Hippocampal formation (tissue), 2 donors: ENCODE measurements around the gene AMELX.

ENCODE experiments used
- DNase-seq, 2 donors: peaks; one replicate each; lab custom pipeline; 2025; lab: John Stamatoyannopoulos, UW

The AMELX gene

DNA sequence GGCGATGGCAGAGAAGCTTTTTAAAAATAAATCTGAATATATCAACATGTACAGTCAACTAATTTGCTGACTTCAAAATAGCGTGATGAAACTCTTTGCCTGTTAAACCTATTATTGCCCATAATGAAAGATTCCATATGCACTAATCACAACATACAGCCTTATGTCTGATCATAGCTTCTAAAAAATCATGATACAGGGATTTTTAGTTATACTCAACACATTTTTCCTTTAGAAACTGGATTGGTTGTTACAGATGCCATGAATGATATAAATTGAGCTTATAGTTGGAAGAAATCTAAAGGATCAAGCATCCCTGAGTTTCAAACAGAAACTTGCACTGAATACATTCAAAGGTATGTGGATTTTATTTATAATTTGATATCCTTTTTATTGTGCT lies at the start of gene AMELX:
AMELX (plus strand) TSS at position 301 of the 400 bp plus-strand sequence. CDS start 1,376 bp downstream, outside the sequence.
- DNase-seq = no peak

DNA sequence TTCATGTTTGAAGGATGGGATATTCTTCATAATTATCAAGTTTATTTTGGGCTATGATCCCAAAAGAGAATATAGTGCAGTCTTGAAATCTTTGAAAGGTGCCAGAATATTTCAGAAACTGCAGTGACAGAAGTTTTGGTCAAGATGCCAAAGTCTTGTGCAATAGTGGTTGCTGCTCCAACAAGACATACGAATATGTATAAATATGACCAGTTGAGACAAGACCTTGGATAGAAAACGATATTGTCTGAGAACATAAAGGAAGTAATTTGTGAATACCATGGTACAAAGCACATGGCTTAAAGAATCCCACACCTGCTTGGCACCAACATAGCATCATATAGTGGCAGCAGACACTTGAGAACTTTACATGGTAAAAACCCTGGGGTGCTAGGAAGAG lies 48.6 kb upstream of the AMELX start:
- DNase-seq = no peak

DNA sequence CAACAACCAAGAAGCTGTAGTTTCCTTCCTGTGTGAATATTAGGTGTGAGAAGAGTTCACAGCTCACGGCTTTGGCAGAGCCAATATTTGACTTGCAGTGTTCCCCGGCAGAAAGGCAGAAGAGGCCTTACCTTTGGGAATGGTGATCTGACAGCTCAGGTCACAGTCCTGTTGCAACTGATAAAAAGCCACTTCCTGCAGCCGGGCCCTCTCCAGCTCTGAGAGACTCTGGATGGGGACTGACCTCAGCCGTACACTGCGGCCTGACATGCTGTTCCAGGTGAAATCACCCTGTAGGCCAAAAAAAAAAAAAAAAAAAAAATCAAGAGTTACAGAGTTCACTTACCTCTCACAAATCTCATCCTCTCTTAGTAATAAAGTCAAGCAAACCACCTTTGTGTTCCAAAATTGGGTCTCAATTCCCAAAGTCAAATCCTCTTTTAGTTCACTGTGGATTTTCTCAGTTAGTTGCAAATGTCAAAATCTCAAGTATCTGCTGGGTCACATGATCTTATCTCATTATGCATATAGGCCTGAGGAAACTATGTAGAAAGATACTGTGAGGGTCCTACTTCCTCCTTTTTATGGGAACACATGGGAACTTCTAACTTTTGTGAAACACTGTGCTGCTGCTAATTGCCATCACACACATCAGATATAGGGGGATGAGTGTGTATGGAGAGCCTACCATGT lies 38.6 kb upstream of the AMELX start:
- no peak for DNase-seq

DNA sequence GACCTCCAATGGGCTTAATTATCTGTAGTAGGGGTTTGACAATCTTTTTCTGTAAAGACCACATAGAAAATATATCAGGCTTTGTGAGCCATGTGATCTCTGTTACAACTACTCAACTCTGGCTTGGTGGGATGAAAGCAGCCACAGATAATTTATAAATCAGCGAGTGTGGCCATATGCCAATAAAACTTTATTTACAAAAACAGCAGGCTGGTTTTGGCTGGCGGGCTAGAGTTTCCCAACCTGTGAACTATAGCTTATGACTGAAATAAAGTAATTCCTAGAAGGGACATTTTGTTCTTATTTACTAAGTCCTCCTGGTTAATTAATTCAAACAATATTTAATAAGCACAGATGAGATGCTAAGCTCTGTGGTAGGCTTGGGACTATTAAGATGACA lies 35.9 kb upstream of the AMELX start:
- no peak for DNase-seq

DNA sequence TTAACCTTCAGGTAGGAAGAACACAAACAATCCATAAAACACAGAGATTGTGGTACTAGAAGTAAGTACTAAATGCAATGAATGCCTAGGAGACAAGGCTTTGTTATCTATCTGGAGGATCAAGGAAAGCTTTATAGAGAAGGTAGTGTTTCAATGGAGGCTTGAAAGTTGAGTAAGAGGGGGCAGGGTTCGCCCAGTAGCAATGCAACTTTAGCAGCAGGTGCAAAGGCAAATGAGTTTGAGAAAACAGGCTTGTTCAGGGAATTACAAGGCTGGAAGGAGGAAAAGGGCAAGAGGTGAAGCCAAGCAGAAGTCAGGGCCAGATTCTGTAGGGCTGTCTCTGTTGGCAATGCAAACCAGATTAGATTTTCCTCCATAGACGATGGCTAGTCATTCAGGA lies 35.5 kb upstream of the AMELX start:
- no peak for DNase-seq

DNA sequence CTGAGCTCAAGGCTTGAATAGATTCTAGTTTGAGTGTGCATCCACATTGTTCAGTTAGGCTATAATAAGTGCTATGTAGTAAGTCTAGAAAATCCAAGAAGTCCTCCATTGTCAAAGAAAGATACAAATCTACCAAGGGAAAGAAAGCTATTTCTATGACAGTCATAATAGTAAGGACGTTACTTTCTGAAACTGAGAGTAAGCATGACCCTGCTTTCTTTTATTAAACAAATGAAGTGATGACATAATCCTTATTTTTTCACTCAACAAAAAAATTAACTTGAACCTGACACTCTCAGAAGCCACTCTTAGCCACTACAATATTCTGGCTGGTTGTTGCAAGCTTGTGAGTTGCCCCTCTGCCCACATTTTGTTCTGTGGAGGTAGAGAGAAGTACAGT lies 33.8 kb upstream of the AMELX start:
- DNase-seq = no peak

DNA sequence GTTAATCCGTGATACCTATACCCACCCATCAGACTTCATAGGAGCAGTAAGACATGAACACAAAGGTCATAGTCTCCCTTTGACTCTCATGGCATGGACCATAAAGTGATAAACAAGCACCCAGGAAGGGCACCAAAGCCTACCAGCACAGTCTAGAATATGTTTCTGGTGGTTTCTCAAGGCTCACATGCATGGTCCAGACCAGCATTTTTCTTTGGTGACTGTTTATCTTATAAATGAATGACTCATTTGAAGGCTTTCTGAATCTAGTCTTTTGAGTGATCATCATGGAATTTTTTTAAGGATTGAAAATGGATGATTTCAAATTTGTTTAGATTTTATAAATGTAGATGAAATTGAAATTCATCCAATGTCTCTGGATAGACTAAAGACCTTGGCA lies 32.0 kb upstream of the AMELX start:
- no peak for DNase-seq

DNA sequence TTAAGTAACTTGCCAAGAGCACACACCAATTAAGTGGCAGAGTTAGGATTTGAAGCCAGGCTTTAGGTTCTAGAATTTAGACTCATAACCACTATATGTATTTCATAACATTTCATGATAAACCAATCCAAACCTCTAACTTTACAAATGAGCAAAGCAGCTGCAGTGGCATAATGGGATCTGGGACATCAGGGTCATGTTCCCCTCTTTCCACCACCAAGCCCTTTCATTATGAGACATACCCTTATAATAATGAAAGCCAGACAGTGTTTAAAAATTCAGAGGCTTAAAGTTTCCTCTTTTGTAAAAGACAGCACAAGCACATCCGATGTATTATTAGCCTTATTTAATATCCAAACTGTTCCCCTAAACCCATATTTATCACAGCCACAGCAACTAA lies 28.3 kb upstream of the AMELX start:
- no peak for DNase-seq

DNA sequence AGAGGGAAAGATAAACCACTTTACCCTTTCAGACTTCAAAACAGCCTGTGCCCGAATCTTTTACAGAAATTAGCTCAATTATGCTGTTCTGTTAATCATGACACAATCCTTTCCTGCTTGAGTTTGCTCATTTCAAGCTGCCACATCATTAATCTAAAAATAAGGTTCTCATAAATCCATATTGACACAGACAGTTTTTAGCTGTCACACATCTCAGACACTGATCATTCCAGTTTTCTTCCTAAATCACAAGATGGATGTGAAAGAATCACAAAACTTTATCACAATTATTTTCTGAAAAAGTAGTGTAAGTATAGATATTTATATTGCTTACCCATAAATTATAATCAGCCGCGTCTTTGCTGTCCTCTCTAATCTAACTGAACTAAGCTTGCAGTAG lies 27.9 kb upstream of the AMELX start:
- no peak for DNase-seq

DNA sequence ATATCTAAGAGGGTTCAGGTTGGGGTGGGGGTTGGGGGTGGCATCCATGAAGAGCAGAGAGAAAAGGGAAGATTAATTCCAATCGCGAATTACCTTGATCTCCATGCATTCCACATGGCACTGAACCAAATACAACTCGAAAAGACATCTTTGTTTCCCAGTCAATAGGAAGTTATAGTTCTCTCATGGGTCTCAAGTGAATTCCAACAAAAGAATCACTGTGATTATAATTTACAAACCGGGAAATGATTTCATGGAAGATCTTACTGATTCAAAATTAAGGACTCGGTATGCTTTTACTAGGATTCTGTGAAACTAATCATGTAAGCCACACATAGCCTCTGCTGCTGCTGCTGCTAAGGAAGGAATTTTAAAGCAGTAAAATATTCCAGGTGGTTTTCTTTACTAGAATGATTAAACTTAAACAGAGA lies 26.6 kb upstream of the AMELX start:
- DNase-seq = no peak

DNA sequence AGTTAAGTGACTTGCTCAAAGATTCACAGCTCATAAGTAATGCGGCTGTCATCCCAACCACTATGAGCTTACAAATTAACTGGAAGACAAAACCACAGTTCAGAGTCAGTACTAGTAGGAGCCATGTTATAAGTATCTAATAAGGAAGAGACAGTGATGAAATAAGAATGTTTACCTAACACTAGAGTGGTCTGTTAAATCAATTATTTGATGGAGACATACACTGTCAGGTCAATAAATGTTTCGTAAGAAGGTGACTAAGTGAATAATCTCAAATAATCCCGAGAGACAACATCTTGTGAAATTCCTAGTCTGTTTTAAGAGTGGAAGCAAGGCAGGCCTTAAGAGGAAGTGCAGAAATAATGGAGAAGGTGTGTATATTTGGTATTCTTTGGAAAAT lies 25.8 kb upstream of the AMELX start:
- DNase-seq = no peak

DNA sequence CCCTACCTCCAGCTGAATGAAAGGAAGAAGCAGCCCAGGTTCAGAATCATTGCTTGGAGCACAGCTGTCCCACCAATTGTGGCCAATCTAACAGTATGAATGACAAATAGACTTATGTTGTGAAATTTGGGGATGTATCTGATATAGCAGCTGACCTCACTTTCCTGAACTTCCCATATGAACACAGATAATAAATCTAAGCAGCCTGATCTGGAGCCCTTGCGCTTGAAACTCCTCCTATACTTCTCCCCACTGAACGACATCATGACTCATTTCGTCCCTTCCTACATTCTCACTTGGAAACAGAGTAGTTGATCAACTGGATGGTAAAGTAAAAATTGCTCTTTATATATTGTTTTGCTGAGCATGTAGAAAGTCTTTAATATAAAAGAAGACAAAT lies 24.2 kb upstream of the AMELX start:
- DNase-seq = no peak

DNA sequence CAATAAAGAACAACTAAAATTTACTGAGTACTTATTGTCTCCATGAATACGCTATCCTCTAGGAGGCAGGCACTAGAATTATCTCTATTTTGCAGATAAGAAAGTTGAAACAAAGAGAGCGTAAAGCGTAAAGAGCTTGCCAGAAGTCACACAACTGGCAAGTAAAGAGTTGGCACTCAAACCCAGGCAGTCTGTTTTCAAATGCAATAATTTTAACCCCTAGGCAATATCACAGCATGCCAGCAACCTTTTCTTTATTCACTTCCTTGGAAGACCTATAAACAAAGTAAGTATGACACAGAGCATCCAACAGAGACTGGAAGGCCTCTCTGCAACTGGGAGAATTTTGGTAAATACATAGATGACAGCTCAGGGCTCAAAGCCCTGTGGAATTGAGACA lies 23.2 kb upstream of the AMELX start:
- DNase-seq = no peak

DNA sequence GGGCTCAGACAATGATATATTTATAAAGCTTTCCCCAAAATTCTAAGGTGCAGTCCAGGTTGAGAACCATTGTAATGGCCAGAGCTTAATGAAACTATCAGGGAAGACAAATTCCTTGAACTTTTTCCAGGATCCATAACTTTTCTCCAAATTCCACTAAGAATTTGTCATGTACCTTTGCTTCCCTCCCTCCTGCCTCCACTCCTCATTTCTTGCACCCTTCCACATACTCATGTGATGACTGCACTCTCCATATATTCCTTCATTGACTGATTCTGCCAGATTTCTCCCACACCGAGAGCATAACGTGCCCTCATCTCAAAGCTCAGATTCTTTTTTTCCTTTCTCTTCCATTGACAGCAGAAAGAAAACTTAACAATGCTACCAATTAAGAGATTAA lies 20.9 kb upstream of the AMELX start:
- no peak for DNase-seq

DNA sequence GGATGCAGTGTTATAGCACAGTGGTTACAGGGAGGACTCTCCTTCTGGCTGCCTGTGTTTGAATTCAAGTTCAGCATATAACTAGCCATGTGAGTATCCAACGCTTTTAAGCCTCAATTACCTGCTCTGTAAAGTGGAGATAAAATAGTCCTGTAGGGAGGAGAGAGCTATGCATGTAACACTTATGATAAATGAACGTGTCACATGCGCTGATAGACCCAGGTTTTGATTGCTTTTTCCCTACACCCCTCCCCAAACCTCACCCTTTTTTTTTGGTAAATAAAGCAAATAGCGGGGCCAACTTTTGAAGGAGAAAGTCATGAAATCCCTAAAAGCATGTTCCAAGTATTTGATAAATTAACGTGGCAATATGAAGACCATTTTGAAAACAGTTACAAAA lies 20.4 kb upstream of the AMELX start:
- no peak for DNase-seq

DNA sequence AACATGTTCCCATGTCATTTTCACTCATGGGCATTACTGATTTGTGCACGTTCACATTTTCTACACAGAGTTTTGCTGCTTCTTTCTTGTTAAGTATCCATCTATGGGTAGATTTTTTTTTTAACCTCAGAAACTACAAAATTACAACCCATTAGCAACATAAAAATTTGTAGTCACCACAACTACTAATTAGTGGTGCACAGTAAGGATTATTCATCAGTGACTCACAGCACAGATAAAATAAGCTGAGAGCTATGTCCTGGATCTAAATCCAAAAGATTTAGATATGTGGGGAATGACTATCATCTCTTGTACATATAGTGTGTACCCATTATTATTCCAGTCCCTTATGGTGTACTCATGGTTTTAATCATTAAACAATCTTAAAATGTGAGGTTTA lies 19.7 kb upstream of the AMELX start:
- no peak for DNase-seq

DNA sequence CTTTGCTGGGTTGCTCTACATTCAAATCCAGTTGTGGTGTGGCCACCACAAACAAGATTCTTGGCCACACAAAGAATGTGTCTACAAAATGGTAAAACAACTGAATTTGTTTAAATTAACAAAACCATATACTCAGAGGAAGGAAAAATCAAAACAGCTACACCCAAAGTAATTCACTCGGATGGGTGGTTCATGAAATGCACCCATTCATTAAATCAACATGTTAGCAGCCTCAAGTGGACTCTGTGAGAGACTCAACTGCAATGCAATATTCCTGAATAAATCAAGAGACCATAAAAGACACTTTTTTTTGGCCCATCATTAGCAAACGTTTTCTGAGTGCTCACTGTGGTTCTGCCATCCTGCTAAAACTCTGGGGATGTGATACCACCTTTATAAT lies 11.2 kb upstream of the AMELX start:
- DNase-seq = no peak

DNA sequence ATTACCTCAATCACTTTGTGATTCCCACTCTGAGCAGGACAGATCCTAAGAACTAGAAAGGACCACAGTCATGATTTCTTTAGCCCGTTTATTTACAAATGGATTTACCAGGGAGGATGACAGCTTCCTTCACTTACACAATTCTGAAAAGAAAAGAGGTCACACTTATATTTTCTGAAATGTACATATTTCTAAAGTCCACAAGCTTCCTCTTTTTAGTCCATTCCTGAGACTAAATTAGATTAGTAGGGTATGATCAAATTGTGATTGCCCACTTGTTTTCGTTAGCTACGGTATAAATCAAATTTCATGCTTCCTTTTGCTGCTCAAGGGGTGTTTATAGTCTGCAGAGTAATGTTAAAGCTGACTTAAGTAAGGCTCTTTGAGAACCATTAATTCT lies 7.6 kb upstream of the AMELX start:
- no peak for DNase-seq

DNA sequence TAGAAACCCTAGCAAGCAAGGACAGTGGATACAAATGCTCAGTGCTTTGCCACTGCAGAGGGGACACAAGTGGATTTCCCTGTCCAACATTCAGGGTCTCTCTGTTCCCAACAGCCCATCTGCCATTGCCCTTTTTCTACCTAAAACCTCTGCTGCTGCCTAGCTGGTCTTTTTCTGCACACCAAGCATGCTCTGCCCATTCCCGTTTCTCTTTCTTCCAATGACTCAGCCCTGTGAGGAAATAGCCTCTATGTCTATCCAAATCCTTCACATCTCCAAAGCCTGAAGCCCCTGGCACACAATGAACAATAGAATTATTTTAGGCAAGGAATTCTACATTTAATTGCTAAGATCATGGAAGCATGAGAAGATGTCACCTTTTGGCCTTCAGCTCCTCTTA lies 5.7 kb upstream of the AMELX start:
- no peak for DNase-seq

DNA sequence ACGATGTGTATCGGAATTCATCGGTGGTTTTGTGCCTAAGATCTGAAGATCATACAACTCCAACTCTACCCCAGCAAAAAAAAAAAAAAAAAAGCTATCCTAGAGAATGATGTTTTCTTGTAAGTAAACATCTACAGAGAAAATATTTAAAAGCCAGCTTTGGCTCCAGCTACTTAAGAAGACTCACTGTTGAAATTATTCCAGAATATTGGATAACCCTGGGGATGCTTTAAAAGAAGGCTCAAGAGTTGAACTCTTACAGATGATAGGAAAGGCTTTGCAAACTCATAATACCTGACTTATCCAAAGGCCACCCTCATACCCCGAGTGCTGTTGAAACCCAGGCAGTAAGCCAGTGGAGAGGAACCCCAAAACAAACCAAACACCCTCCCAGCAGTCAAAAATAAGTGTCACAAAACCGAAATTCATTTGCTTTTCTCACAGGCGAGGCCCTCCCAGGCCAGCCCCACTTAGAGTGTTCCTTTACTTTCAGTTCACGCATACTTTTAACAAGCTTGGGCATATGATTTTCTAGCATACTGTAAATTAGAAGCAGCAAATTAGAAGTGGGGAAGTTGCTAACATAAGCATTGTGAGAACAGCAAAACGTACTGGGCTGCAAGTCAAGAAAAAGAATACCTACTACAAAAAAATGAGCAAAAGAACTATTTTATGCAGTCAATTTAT lies 2.7 kb upstream of the AMELX start:
- no peak for DNase-seq

DNA sequence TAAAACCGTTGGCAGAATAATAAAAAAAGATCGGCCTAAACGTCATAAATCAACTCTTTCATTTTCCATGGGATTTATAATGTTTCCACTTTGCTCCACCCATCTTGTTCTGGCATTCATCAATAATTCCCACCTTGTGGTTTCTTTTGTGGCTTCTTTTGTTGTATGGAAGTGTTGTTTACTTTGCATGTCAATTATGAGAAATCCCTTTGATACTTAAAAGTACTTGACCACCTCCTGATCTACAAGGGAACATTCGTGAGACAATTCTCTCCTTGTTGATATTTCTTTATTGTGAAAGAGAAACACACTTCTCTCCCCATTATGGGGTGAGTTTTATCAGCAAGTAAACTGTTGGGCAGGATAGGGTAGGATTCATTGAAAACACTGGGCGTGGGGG lies 2.8 kb downstream of the AMELX start:
- DNase-seq = no peak

DNA sequence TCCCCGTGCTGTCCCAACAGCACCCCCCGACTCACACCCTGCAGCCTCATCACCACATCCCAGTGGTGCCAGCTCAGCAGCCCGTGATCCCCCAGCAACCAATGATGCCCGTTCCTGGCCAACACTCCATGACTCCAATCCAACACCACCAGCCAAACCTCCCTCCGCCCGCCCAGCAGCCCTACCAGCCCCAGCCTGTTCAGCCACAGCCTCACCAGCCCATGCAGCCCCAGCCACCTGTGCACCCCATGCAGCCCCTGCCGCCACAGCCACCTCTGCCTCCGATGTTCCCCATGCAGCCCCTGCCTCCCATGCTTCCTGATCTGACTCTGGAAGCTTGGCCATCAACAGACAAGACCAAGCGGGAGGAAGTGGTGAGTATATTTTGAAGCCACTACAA lies 5.4 kb downstream of the AMELX start:
- DNase-seq = no peak

DNA sequence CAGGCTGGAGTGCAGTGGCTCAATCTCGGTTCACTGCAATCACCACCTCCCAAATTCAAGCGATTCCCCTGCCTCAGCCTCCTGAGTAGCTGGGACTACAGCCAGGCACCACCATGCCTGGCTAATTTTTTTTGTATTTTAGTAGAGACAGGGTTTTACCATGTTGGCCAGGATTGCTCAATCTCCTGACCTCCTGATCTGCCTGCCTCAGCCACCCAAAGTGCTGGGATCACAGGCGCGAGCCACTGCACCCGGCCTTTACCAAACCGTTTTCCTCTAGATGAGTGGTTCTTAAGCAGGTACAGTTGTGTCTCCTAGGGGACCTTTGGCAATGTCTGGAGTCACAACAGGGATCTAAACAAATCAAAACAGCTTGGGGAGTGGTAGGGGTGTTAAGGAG lies 11.6 kb downstream of the AMELX start:
- DNase-seq = no peak

DNA sequence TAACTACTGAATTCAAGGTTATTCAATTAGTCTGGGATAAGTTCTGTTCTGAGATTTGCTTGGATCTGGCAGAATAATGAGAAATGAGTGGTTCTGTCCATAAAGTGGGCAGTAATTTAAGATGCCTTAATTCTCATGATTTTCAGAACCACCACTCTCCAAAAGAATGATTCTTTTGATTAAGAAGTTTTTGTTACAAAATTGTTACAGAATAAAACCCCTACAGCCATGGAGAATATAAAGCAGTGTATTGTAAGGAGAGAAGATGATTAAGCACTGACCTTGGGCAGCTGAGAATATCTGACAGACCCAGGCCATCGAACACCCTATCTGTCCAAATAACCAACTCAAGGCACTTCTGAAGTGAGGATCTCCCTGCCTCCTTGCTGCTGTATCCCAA lies 12.4 kb downstream of the AMELX start:
- no peak for DNase-seq
